HG03064 (cell line): Measurements from ENCODE around the gene GCA.

Experiments
- ATAC-seq: cut with Tn5 transposase; IDR thresholded peaks from one replicate; pipeline ENCODE4 v1.9.1; 2021; ENCODE audit warnings: low read depth; ENCODE audit not compliant: unreplicated experiment

GCA gene

GRCh38 chr2:162403884-162404283 is 60.0 kb downstream of the GCA start:
- no peak for ATAC-seq
